ENCODE data around the gene ERAP2. TPM values are rescaled to one million over a fixed set of nuclear protein-coding genes. Genes with fewer than 3 reads are reported as not detected.

Gene ERAP2
- total and polyA plus RNA-seq, 2 of the 13 experiments (the other 11 are each of a cell fraction or from before 2014, with no cell fraction given) = 12.8 to 16.6 TPM

DNA sequence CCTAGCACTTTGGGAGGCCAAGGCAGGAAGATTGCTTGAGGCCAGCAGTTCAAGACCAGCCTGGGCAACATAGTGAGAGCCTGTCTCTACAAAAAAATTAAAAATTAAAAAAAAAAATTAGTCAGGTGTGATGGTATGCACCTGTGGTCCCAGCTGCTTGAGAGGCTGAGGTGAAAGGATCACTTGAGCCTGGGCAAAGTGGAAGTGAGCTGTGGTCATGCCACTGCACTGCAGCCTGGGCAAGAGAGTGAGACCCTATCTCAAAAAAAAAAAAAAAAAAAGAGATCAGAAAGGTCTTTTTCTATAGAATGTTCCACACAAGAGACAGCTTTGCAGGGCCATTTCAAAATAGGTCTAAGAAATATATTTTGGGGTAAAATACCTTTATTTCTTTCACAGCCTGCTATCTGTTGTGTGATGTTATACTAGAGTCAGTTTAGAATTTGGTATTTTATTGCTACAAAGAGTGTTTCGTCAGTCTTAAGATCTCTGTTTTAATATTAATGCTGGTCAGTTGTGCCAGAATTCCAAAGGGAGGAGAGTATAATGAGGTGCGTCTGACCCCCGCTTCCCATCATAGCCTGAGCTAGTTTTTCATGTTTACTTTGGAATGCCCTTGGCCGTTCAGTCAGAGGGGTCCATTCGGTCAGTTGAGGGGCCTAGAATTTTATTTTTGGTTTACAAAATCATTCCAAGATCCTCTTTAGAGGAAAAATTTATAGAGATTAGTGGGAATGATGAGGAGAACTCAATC is 69.0 kb downstream of the ERAP2 start (continued):
- TF ChIP-seq KDM5A (IDR thresholded peaks at IDR 0.05; ENCODE audit: borderline replicate concordance, low read length) = no peak

- no peaks in the 10 kb centered on the region for H3K27me3 ChIP-seq (ENCODE audit: control insufficient read depth in 1 of 2, insufficient read depth in 2 of 2, low read length in 2 of 2)
- in situ Hi-C loops (cut with HindIII; ENCODE audit: extremely low pct_ligation_motif_present, low pct_unique_long_range_greater_than_20kb) = no loop called here
- intact Hi-C loops (cut with micrococcal nuclease; ENCODE audit: unreplicated experiment) = no loop called here
- no peak for TF ChIP-seq ZFY (CRISPR knock-in tag; IDR thresholded peaks at IDR 0.05)
- TF ChIP-seq, protein P1, sequence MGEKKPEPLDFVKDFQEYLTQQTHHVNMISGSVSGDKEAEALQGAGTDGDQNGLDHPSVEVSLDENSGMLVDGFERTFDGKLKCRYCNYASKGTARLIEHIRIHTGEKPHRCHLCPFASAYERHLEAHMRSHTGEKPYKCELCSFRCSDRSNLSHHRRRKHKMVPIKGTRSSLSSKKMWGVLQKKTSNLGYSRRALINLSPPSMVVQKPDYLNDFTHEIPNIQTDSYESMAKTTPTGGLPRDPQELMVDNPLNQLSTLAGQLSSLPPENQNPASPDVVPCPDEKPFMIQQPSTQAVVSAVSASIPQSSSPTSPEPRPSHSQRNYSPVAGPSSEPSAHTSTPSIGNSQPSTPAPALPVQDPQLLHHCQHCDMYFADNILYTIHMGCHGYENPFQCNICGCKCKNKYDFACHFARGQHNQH (CRISPR knock-in tag; IDR thresholded peaks at IDR 0.05) = no peak
- no peak for TF ChIP-seq HMG20A (CRISPR knock-in tag; IDR thresholded peaks at IDR 0.05; ENCODE audit: borderline replicate concordance)
- ATAC-seq = no peak
- H2AFZ ChIP-seq (ENCODE audit: low read length) = no peak overlapping the region
- H3K9ac ChIP-seq (ENCODE audit: insufficient read depth, low read depth, low read length) = no peak overlapping the region
- no peaks in the 10 kb centered on the region for H3K4me1 ChIP-seq (ENCODE audit: insufficient read depth, low read length)
- DNase-seq (ENCODE audit: low spot score) = no peak
- peaks cover 19% of the 10 kb centered on the region for H3K79me2 ChIP-seq (ENCODE audit: insufficient read depth, low read length)
- CTCF ChIA-PET (ENCODE audit: low intra/inter-chr PET ratio, low total read pairs) = no interaction called here
- H3K4me2 ChIP-seq (ENCODE audit: low read depth, low read length) = no peak overlapping the region
- H3K9me3 ChIP-seq (ENCODE audit: low read length) = no peaks in the 10 kb centered on the region
- no peak overlapping the region for H3K27ac ChIP-seq (ENCODE audit: extremely low read length, insufficient read depth, low read length)
- H4K20me1 ChIP-seq (ENCODE audit: insufficient read depth, low read length) = no peaks in the 10 kb centered on the region
- no peak for FAIRE-seq
- H3K4me3 ChIP-seq (replicated peaks in 1 of 3; ENCODE audit: insufficient read depth in 1 of 3, low read depth in 2 of 3, low read length in 3 of 3) = no peak overlapping the region
- no TSS peak for BruUV-seq (replicated peaks)
- no peaks in the 10 kb centered on the region for H3K36me3 ChIP-seq (replicated peaks in 1 of 2; ENCODE audit: control insufficient read depth in 1 of 2, insufficient read depth in 2 of 2, low read length in 2 of 2)
- POLR2A ChIA-PET = no interaction called here
- WGBS (ENCODE audit: low lambda C conversion rate) = 98% methylated on average over 3 of the region's 3 CpGs
Measured at GRCh38 chr5:96946381-96946780, 70.1 kb downstream of the ERAP2 start.

Data from HepG2 (cell line).